ENCODE data around the gene TNS3.

GRCh38 chr7:47573758-47574481, 8.0 kb downstream of the TNS3 start:
- no peak for TF ChIP-seq CTCF (IDR thresholded peaks at IDR 0.05; ENCODE audit: extremely low read depth in 1 of 2, insufficient read depth in 1 of 2, low read depth in 1 of 2, low read length in 2 of 2)
- no peak for TF ChIP-seq EZH2 (IDR thresholded peaks at IDR 0.05; ENCODE audit: borderline replicate concordance, low read depth, low read length, severe bottlenecking)
- TF ChIP-seq POLR2AphosphoS5 (IDR thresholded peaks at IDR 0.05; ENCODE audit: insufficient read depth, low read depth, low read length) = no peak
- no peak for TF ChIP-seq POLR2A (IDR thresholded peaks at IDR 0.05; ENCODE audit: low read depth, low read length)
- no peak for TF ChIP-seq GATA2 (IDR thresholded peaks at IDR 0.05; ENCODE audit: insufficient read depth, insufficient read length, low read depth, low read length)
- TF ChIP-seq JUN (IDR thresholded peaks at IDR 0.05; ENCODE audit: borderline replicate concordance, insufficient read depth, insufficient read length, low read depth) = no peak

Measured in endothelial cell of umbilical vein (primary cell).